Measurements from ENCODE around the gene NFIB. TPM values are rescaled to one million over a fixed set of nuclear protein-coding genes. Genes with fewer than 3 reads are reported as not detected.

The NFIB gene
- total and polyA plus RNA-seq, 8 donors: 6.7 to 624 (median 71.4) TPM

- no peaks in the 10 kb centered on the region for H3K9me3 ChIP-seq
- H3K4me3 ChIP-seq: no peak overlapping the region
- TF ChIP-seq EP300 (IDR thresholded peaks at IDR 0.05) (no peak), CTCF (IDR thresholded peaks at IDR 0.05) (no peak), POLR2AphosphoS5 (IDR thresholded peaks at IDR 0.05) (no peak), POLR2A (IDR thresholded peaks at IDR 0.05) (no peak)
- H3K27me3 ChIP-seq: no peaks in the 10 kb centered on the region
- H3K4me1 ChIP-seq: peaks cover 9 to 52% (median 26%) of the 10 kb centered on the region in 4 donors
- no peak overlapping the region for H3K27ac ChIP-seq
- intact Hi-C loops (cut with DNase I; ENCODE audit: low total_unique reads): no loop called here
- no peak for DNase-seq
- no peaks in the 10 kb centered on the region for H3K36me3 ChIP-seq
- 86 to 95% (median 93%) methylated on average over 3 of the region's 3 CpGs for WGBS, 5 donors
These were observed 125.4 kb downstream of the NFIB start for GRCh38 chr9:14188538-14188937.

DNA sequence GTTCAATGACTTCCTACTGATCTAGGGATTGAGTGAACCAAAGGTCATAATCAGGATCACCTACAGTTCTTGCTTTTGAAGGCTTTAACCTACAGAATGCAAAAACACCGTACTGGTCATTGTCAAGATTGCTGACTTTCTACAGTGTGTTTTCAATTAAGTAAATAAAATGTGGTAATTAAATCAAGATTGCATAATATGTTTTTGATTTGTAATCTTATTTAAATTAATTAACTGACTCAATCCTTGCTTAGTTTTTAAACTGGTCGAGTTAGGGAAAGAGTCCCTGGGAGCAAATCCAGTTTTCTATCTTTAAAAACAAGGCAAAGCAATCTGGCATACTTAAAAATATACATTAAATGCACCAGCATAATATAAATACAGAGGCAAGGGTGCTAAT, 125.9 kb downstream of the NFIB start:
- no peak for TF ChIP-seq POLR2A (IDR thresholded peaks at IDR 0.05)
- no peak for TF ChIP-seq POLR2AphosphoS5 (IDR thresholded peaks at IDR 0.05)
- no peak for TF ChIP-seq CTCF (IDR thresholded peaks at IDR 0.05)
- no peak for TF ChIP-seq EP300 (IDR thresholded peaks at IDR 0.05)
- peaks cover 9 to 50% (median 28%) of the 10 kb centered on the region in 4 donors for H3K4me1 ChIP-seq
- intact Hi-C loops (cut with DNase I; ENCODE audit: low total_unique reads): no loop called here

DNA sequence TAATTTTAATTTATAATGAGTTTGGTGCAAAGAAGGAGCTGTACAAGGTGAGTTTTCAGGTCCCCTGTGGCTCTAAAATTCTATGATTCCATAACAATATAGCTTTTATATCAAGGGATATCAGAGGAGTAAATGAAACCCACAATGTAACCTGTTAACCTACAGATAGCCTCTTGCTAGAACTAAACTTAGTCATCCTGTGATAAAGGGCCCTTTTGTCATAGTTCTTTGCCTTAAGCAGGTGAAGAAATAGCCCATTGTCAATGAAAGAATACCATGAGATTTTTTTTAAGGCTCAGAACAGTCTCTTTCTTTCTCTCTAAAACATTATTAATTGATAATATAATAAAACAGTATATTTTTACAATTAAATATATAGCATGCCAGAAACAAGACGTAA, 127.8 kb downstream of the NFIB start:
- Histone ChIP-seq H3K36me3 (no peaks in the 10 kb centered on the region), H3K4me3 (no peak overlapping the region), H3K4me1 (peaks cover 14 to 61% (median 44%) of the 10 kb centered on the region in 4 donors), H3K27me3 (no peaks in the 10 kb centered on the region), H3K9me3 (no peaks in the 10 kb centered on the region), H3K27ac (peak overlapping the region in 1 of 5 donors; percentile 21)
- intact Hi-C loops (cut with DNase I; ENCODE audit: low total_unique reads): no loop called here
- DNase-seq: no peak
- TF ChIP-seq POLR2AphosphoS5 (IDR thresholded peaks at IDR 0.05): no peak
- 53 to 77% (median 67%) methylated on average over 1 of the region's 1 CpG for WGBS, 5 donors

More for the DNA sequence above, 125.9 kb downstream of the NFIB start:
- Histone ChIP-seq H3K4me3 (no peak overlapping the region), H3K36me3 (no peaks in the 10 kb centered on the region), H3K27ac (no peak overlapping the region), H3K9me3 (no peaks in the 10 kb centered on the region), H3K27me3 (no peaks in the 10 kb centered on the region)
- 29 to 61% (median 44%) methylated on average over 2 of the region's 2 CpGs for WGBS, 5 donors
- no peak for DNase-seq

- H3K9me3 ChIP-seq: no peaks in the 10 kb centered on the region
- peaks cover 22 to 70% (median 51%) of the 10 kb centered on the region in 4 donors for H3K4me1 ChIP-seq
- no peaks in the 10 kb centered on the region for H3K36me3 ChIP-seq
- H3K4me3 ChIP-seq: no peak overlapping the region
- WGBS, 5 donors: 89 to 94% (median 93%) methylated on average over 2 of the region's 2 CpGs
- no peaks in the 10 kb centered on the region for H3K27me3 ChIP-seq
- H3K27ac ChIP-seq: peak overlapping the region in 1 of 5 donors; percentile 21
- TF ChIP-seq POLR2A (IDR thresholded peaks at IDR 0.05): no peak
- TF ChIP-seq EP300 (IDR thresholded peaks at IDR 0.05): no peak
- TF ChIP-seq POLR2AphosphoS5 (IDR thresholded peaks at IDR 0.05): no peak
- no peak for TF ChIP-seq CTCF (IDR thresholded peaks at IDR 0.05)
- no peak for DNase-seq
- intact Hi-C loops (cut with DNase I; ENCODE audit: low total_unique reads): no loop called here
These were observed 128.9 kb downstream of the NFIB start for GRCh38 chr9:14185016-14185415.

- intact Hi-C loops (cut with DNase I; ENCODE audit: low total_unique reads): no loop called here
- Histone ChIP-seq H3K4me3 (no peak overlapping the region), H3K36me3 (no peaks in the 10 kb centered on the region), H3K27ac (peak overlapping the region in 1 of 5 donors; percentile 45), H3K4me1 (peaks cover 28 to 82% (median 54%) of the 10 kb centered on the region in 4 donors), H3K27me3 (no peaks in the 10 kb centered on the region), H3K9me3 (no peaks in the 10 kb centered on the region)
- TF ChIP-seq CTCF (IDR thresholded peaks at IDR 0.05): no peak
- no peak for TF ChIP-seq EP300 (IDR thresholded peaks at IDR 0.05)
- TF ChIP-seq POLR2A (IDR thresholded peaks at IDR 0.05): no peak
- no peak for TF ChIP-seq POLR2AphosphoS5 (IDR thresholded peaks at IDR 0.05)
- WGBS, 5 donors: 88 to 97% (median 94%) methylated on average over 1 of the region's 1 CpG
- DNase-seq: no peak
These were observed 130.9 kb downstream of the NFIB start for GRCh38 chr9:14183001-14183400.

Data from stomach (tissue), 9 donors.